Measurements from ENCODE around the gene PRDM2. TPM values are rescaled to one million over a fixed set of nuclear protein-coding genes. Genes with fewer than 3 reads are reported as not detected.

Gene PRDM2
- total and polyA plus RNA-seq, 2 donors (not counting 1 experiment from before 2014, with no cell fraction given): 9.1 to 11.6 TPM

- Histone ChIP-seq H2AFZ (ENCODE audit: low read length) (no peak overlapping the region), H3K4me2 (ENCODE audit: extremely low read depth, insufficient read depth, low read length) (peak overlapping the region; percentile 85), H4K20me1 (ENCODE audit: control insufficient read depth, extremely low read depth, insufficient read depth, low read length) (no peaks in the 10 kb centered on the region), H3K27ac (ENCODE audit: insufficient read depth, low read length) (peak overlapping the region; percentile 62), H3K79me2 (ENCODE audit: control insufficient read depth, insufficient read depth, low read length) (peaks cover 48% of the 10 kb centered on the region), H3K9ac (ENCODE audit: insufficient read depth, low read length) (no peak overlapping the region), H3K4me1 (ENCODE audit: control insufficient read depth, extremely low read depth, insufficient read depth, low read length) (peaks cover 16% of the 10 kb centered on the region), H3K36me3 (ENCODE audit: control insufficient read depth, insufficient read depth, low read length) (peaks cover 2% of the 10 kb centered on the region), H3K9me3 (ENCODE audit: control insufficient read depth, insufficient read depth, low read depth, low read length) (no peaks in the 10 kb centered on the region), H3K4me3 (replicated peaks in 1 of 4; ENCODE audit: control extremely low read depth in 1 of 4, insufficient read depth in 1 of 4, low read depth in 3 of 4, low read length in 4 of 4) (peak overlapping the region in 3 of 4 experiments; percentile 14 to 45 (median 14)), H3K27me3 (ENCODE audit: control insufficient read depth, insufficient read depth, low read length) (no peaks in the 10 kb centered on the region)
- no peak for DNase-seq (ENCODE audit: low read depth in 2 of 2)
- TF ChIP-seq EZH2 (IDR thresholded peaks at IDR 0.05; ENCODE audit: low read length, missing control alignments) (no peak), CTCF (conservative IDR thresholded peaks at IDR 0.05 in 1 of 2, IDR thresholded peaks at IDR 0.05 in 1 of 2; ENCODE audit: low read depth in 1 of 2, low read length in 2 of 2) (no peak)
Observed at GRCh38 chr1:13782634-13783360, 82.8 kb downstream of the PRDM2 start.

GRCh38 chr1:13783551-13783950, 83.6 kb downstream of the PRDM2 start:
- peak in 1 of 2 donors; percentile 65 for DNase-seq (ENCODE audit: low read depth in 2 of 2)
- no peak overlapping the region for H3K4me2 ChIP-seq (ENCODE audit: extremely low read depth, insufficient read depth, low read length)
- peak overlapping the region in 1 of 4 experiments; percentile 45 for H3K4me3 ChIP-seq (replicated peaks in 1 of 4; ENCODE audit: control extremely low read depth in 1 of 4, insufficient read depth in 1 of 4, low read depth in 3 of 4, low read length in 4 of 4)

GRCh38 chr1:13784971-13785370, 85.0 kb downstream of the PRDM2 start:
- peak overlapping the region; percentile 11 for H3K4me2 ChIP-seq (ENCODE audit: extremely low read depth, insufficient read depth, low read length)
- no peaks in the 10 kb centered on the region for H3K9me3 ChIP-seq (ENCODE audit: control insufficient read depth, insufficient read depth, low read depth, low read length)
- H3K27me3 ChIP-seq (ENCODE audit: control insufficient read depth, insufficient read depth, low read length): no peaks in the 10 kb centered on the region
- peak in 1 of 2 donors; percentile 25 for DNase-seq (ENCODE audit: low read depth in 2 of 2)
- peak overlapping the region; percentile 44 for H3K27ac ChIP-seq (ENCODE audit: insufficient read depth, low read length)
- TF ChIP-seq CTCF (conservative IDR thresholded peaks at IDR 0.05 in 1 of 2, IDR thresholded peaks at IDR 0.05 in 1 of 2; ENCODE audit: low read depth in 1 of 2, low read length in 2 of 2) (no peak), EZH2 (IDR thresholded peaks at IDR 0.05; ENCODE audit: low read length, missing control alignments) (no peak)
- no peak overlapping the region for H2AFZ ChIP-seq (ENCODE audit: low read length)
- H4K20me1 ChIP-seq (ENCODE audit: control insufficient read depth, extremely low read depth, insufficient read depth, low read length): no peaks in the 10 kb centered on the region
- H3K36me3 ChIP-seq (ENCODE audit: control insufficient read depth, insufficient read depth, low read length): peaks cover 4% of the 10 kb centered on the region
- H3K4me3 ChIP-seq (replicated peaks in 1 of 4; ENCODE audit: control extremely low read depth in 1 of 4, insufficient read depth in 1 of 4, low read depth in 3 of 4, low read length in 4 of 4): peak overlapping the region in 1 of 4 experiments; percentile 10
- H3K79me2 ChIP-seq (ENCODE audit: control insufficient read depth, insufficient read depth, low read length): peaks cover 64% of the 10 kb centered on the region
- H3K9ac ChIP-seq (ENCODE audit: insufficient read depth, low read length): no peak overlapping the region
- peaks cover 11% of the 10 kb centered on the region for H3K4me1 ChIP-seq (ENCODE audit: control insufficient read depth, extremely low read depth, insufficient read depth, low read length)

More at GRCh38 chr1:13783551-13783950, 83.6 kb downstream of the PRDM2 start:
- Histone ChIP-seq H3K9me3 (ENCODE audit: control insufficient read depth, insufficient read depth, low read depth, low read length) (no peaks in the 10 kb centered on the region), H3K9ac (ENCODE audit: insufficient read depth, low read length) (no peak overlapping the region), H3K27me3 (ENCODE audit: control insufficient read depth, insufficient read depth, low read length) (no peaks in the 10 kb centered on the region), H3K4me1 (ENCODE audit: control insufficient read depth, extremely low read depth, insufficient read depth, low read length) (peaks cover 16% of the 10 kb centered on the region), H3K79me2 (ENCODE audit: control insufficient read depth, insufficient read depth, low read length) (peaks cover 52% of the 10 kb centered on the region), H3K36me3 (ENCODE audit: control insufficient read depth, insufficient read depth, low read length) (peaks cover 2% of the 10 kb centered on the region), H4K20me1 (ENCODE audit: control insufficient read depth, extremely low read depth, insufficient read depth, low read length) (no peaks in the 10 kb centered on the region), H3K27ac (ENCODE audit: insufficient read depth, low read length) (no peak overlapping the region), H2AFZ (ENCODE audit: low read length) (no peak overlapping the region)
- TF ChIP-seq EZH2 (IDR thresholded peaks at IDR 0.05; ENCODE audit: low read length, missing control alignments) (no peak), CTCF (conservative IDR thresholded peaks at IDR 0.05 in 1 of 2, IDR thresholded peaks at IDR 0.05 in 1 of 2; ENCODE audit: low read depth in 1 of 2, low read length in 2 of 2) (no peak)
